ENCODE data around the gene HSP90AB1. TPM values are rescaled to one million over a fixed set of nuclear protein-coding genes. Genes with fewer than 3 reads are reported as not detected.

The HSP90AB1 gene
- total RNA-seq, 1 experiment from 2014 or later, result 1,925 TPM

- DNase-seq (ENCODE audit: low read depth), result no peak
These were observed 38.0 kb downstream of the HSP90AB1 start for GRCh38 chr6:44284867-44285266.

DNA sequence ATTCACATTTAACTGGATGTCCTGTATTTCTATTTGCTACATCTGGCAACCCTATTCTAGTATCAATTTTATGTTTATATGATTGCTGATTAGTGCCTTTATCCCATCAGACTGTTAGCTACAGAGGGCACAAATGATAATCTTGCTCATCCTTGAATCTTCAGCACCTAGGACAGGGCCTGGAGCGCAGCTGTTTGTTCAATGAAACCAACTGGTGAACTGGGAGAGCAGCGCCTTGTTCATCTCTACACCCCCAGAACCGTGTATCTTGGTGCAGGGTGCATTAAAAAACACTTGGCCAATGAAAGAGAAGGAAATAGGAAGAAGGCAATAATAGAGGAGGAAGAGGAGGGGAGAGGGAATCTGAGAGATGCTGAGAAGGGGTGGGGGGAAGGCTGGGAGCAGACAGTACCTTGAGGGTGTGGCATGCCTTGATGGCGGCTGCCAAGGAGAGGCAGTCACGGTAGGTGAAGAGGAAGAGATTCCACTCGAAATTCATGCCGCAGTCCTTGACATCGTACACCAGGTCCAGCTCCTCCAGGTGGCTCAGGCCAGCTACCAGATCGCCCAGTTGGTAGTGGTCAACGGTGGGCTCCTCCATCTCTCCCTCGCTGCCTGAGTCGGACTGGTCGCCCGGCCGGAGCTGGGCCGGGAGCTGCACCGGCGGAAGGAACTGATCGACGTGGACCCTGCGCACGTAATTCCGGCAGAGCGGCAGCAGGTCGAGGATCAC lies 38.8 kb downstream of the HSP90AB1 start:
- DNase-seq (ENCODE audit: low read depth), result no peak

- DNase-seq (ENCODE audit: low read depth), result no peak
These were observed 39.3 kb downstream of the HSP90AB1 start for GRCh38 chr6:44286285-44286565.

- no peak for DNase-seq (ENCODE audit: low read depth)
These were observed 39.8 kb downstream of the HSP90AB1 start for GRCh38 chr6:44286747-44287146.

GRCh38 chr6:44289726-44290260 lies 42.9 kb downstream of the HSP90AB1 start:
- no peak for DNase-seq (ENCODE audit: low read depth)

- no peak for DNase-seq (ENCODE audit: low read depth)
These were observed 44.9 kb downstream of the HSP90AB1 start for GRCh38 chr6:44291841-44292240.

- DNase-seq (ENCODE audit: low read depth), result no peak
These were observed 45.9 kb downstream of the HSP90AB1 start for GRCh38 chr6:44292661-44293365.

GRCh38 chr6:44294832-44295791 lies 48.2 kb downstream of the HSP90AB1 start:
- DNase-seq (ENCODE audit: low read depth), result no peak

DNA sequence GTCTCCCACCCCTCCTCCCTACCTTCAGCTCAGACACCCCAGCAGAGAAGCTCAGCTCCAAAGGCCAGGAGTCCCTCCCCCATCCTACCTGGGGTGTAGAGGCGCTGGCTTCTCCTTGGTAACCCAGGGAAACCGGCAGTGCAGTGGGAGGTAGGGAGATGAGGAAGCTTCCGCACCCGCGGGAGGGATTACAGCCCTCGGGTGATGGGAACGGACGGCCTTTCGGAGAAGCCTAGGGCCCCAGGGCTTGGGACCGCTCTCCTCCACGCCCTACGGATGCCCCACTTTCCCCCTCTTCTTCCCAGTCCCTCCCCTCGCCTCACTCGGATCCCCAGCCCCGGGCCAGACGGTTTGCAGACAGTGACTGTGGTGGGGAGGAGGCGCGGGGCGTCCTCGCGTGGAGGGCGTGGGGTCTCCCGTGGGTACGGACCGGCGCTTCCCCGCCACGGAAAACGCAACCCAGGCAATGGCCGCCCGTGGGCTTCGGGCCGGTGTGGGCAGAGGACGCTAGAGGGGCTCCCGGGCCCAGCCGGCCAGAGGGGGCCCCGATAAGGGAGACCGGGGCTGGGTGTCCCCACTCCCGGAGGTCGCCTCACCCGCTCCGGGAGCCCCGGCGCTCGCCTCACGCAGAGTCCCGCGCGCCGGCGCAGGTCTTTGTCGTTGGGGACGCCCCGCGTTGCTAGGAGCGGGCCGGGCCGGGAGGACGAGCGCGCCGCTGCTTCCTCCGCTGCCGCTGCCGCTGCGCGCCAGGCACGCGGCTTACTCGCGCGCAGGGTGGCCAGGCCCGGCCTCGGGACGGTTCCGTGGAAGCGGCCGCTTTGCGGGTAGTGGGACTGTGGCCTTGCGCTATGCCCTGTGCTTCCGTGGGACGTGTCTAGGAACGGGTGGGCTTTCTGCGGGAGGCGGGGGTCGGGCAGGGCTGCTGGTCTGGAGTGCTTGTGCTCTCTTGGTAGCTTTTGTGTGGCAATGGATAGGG lies 50.5 kb downstream of the HSP90AB1 start:
- DNase-seq (ENCODE audit: low read depth), result no peak

DNA sequence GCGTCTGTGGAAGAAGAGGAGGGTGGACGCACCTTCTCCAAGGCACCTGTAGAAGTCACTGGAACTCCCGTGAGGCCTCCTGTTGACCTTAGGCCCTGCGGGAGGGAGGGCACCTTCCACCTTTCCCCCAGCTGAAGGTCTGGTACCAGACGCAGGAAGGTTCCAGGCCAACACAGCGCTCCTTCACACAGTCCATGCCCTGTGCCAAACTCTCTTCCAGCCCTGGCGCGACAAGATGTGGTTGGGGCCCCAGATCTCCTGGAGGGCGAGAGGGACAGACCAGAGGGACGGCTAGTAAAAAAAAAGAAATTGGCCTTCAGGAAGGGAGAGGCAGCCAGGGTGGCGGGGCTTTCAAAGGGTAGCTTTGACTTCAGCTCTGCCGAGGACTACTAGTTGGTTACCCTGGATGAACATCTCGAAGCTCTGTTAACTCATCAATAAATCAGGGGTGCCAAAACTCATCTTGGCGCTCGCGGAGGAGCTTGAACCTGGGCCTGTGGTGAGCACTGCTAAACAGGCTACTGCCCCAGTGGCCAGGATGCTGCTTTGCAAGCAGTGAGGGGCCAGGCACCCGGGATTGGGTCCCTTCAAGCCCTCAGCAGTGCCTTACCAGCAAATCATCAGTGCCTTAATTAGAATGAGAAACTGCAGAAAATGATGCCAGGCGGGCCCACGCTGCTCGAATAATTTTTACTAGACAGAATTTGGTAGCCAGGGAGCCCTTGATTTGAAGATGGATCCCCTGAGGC lies 51.3 kb downstream of the HSP90AB1 start:
- no peak for DNase-seq (ENCODE audit: low read depth)

DNA sequence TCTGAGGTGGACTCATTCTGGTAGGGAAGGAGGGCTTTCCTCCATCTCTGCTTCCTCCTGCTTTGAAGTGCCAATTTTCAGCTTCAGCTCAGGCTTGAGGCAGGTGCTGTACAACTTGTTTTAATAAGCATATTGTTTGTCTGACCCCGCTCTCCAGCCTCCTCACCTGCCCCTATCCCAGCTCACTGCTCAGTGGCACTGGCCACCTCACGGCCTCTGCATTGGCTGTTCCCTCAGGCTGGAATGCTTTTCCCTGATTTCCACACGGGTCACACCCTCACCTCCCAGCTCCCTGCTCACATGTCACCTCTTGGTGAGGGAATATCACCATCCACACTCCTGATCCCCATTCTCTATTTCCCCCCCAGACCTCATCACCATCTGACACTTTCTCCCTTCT lies 52.0 kb downstream of the HSP90AB1 start:
- no peak for DNase-seq (ENCODE audit: low read depth)

GRCh38 chr6:44300292-44300823 lies 53.5 kb downstream of the HSP90AB1 start:
- DNase-seq (ENCODE audit: low read depth), result no peak

- DNase-seq (ENCODE audit: low read depth), result no peak
These were observed 54.2 kb downstream of the HSP90AB1 start for GRCh38 chr6:44301106-44301505.

DNA sequence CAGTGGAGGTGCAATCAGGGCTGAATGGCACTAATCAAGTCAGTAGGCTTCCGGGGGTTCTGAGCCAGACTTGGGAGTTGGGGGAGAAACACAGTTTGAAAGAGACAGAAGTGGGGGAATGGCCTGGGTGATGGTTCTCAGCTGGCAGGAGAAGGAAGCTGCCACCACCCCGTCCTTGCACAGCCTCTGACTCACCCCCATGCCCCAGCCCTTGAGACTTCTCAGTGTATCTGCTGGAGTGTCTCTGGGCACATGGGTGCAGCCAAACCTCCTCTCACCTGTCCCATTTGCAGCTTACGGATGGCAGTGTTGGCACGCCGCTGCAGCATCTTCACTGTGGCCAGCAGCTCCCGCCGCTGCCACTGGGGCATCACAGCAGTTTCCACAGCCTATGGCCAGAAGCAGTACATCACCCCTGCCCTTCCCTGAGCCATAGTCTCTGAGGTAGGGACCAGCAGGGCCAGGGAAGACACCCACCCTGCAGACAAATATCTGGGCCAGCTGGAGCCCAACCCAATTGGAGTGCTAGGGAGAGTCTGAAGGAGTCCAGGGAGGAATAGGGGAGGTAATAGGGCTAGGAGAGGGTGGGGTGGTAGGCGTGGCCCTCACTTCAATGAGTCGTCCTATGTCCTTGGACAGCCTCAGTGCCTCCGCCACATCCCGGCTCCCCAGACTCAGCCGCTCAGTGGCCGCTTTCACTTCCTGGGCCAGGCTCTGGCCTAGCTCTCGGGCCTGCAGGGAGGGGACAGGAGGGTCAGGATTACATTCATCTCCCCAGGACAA lies 55.1 kb downstream of the HSP90AB1 start:
- peak; percentile 34 for DNase-seq (ENCODE audit: low read depth)

DNA sequence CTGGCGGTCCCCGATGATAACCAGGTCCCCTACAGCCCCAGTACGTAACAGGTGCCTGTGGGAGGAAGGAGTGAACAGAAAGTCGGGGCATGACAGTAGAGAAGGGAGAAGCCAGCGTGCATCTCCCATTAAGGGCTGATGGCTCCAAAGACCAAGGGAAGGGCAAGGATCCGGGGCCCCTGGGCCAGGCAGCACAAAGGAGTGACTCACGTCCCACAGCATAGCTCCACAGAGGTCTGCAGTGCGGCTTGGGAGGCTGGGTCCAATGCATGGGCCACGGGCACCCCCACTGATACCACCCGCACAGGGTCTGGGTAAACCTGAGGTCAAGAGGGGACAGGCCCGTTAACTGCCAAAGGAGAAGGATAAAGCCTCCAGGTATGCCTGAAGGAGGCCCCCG lies 56.0 kb downstream of the HSP90AB1 start:
- no peak for DNase-seq (ENCODE audit: low read depth)

Measured in HT1080 (cell line).